GM23338 (cell line): Measurements from ENCODE around the gene FMN2. TPM values are rescaled to one million over a fixed set of nuclear protein-coding genes. Genes with fewer than 3 reads are reported as not detected.

Source experiments
- ATAC-seq: fragments of 200-7000 bp; cut with Tn5 transposase; 3 replicates; pipeline ENCODE4 v1.9.1; 2020
- DNase-seq: peaks from one replicate; pipeline ENCODE4 v3.0.0-alpha.2; 2015; ENCODE audit warnings: low spot score
- H2AFZ ChIP-seq: fragments of 200-600 bp; sonication (generic); 2 replicates; pipeline ENCODE4 v1.8.0; 2016; ENCODE audit warnings: antibody characterized with exemption, mild to moderate bottlenecking, moderate library complexity
- H3F3A ChIP-seq: fragments of 200-600 bp; sonication (generic); replicated peaks from 2 replicates; pipeline ENCODE4 v1.8.0; 2017; ENCODE audit warnings: antibody characterized with exemption, mixed run types, low read depth
- H3K27ac ChIP-seq: fragments of 200-600 bp; sonication (generic); 2 replicates; pipeline ENCODE4 v1.6.1; 2016; ENCODE audit warnings: low read depth
- H3K27me3 ChIP-seq: fragments of 200-600 bp; sonication (generic); 2 replicates; pipeline ENCODE4 v1.8.0; 2016; ENCODE audit warnings: mild to moderate bottlenecking, mixed run types, moderate library complexity; ENCODE audit not compliant: insufficient read depth
- H3K36me3 ChIP-seq: fragments of 200-600 bp; sonication (generic); 2 replicates; pipeline ENCODE4 v1.8.0; 2016; ENCODE audit warnings: mild to moderate bottlenecking; ENCODE audit not compliant: insufficient read depth
- H3K4me1 ChIP-seq: fragments of 200-600 bp; sonication (generic); 2 replicates; pipeline ENCODE4 v1.8.0; 2016; ENCODE audit warnings: mild to moderate bottlenecking, moderate library complexity; ENCODE audit not compliant: insufficient read depth
- H3K4me2 ChIP-seq: fragments of 200-600 bp; sonication (generic); 2 replicates; pipeline ENCODE4 v1.7.1; 2017; ENCODE audit warnings: mixed run types
- H3K4me3 ChIP-seq: fragments of 200-600 bp; sonication (generic); 2 replicates; pipeline ENCODE4 v1.6.1; 2016; ENCODE audit warnings: mixed run types
- H3K79me2 ChIP-seq: fragments of 200-600 bp; sonication (generic); replicated peaks from 2 replicates; pipeline ENCODE4 v1.8.0; 2017; ENCODE audit warnings: mild to moderate bottlenecking; ENCODE audit not compliant: insufficient read depth
- H3K9me2 ChIP-seq: fragments of 200-600 bp; sonication (generic); 2 replicates; pipeline ENCODE4 v1.8.0; 2017; ENCODE audit not compliant: insufficient read depth
- H4K20me1 ChIP-seq: fragments of 200-600 bp; sonication (generic); replicated peaks from 2 replicates; pipeline ENCODE4 v1.8.0; 2017; ENCODE audit warnings: mild to moderate bottlenecking; ENCODE audit not compliant: insufficient read depth
- H3K27ac Mint-ChIP-seq: 2 replicates; pipeline ENCODE4 v1.8.0; 2020; ENCODE audit warnings: inconsistent platforms, mild to moderate bottlenecking, moderate library complexity, mixed read lengths
- H3K27me3 Mint-ChIP-seq: 3 replicates; pipeline ENCODE4 v1.8.0; 2022; ENCODE audit warnings: low read depth, mild to moderate bottlenecking, moderate library complexity, mixed read lengths, inconsistent platforms; ENCODE audit not compliant: insufficient read depth, poor library complexity
- H3K36me3 Mint-ChIP-seq: 3 replicates; pipeline ENCODE4 v1.8.0; 2021; ENCODE audit warnings: low read depth, mild to moderate bottlenecking, inconsistent platforms, moderate library complexity, mixed read lengths
- H3K4me1 Mint-ChIP-seq: 3 replicates; pipeline ENCODE4 v1.8.0; 2020; ENCODE audit warnings: mild to moderate bottlenecking, inconsistent platforms, mixed read lengths
- H3K4me3 Mint-ChIP-seq: 3 replicates; pipeline ENCODE4 v1.8.0; 2021; ENCODE audit warnings: moderate library complexity, mild to moderate bottlenecking, inconsistent platforms, mixed read lengths
- H3K9me3 Mint-ChIP-seq: 3 replicates; pipeline ENCODE4 v1.8.0; 2020; ENCODE audit warnings: moderate library complexity, mild to moderate bottlenecking, inconsistent platforms, mixed read lengths
- CREB1 ChIP-seq: fragments of 250-450 bp; sonication (Bioruptor Pico); IDR thresholded peaks from 2 replicates; pipeline ENCODE4 v1.5.0; 2020; ENCODE audit warnings: low read depth, mild to moderate bottlenecking, moderate library complexity
- EZH2 ChIP-seq: fragments of 200-600 bp; sonication (generic); IDR thresholded peaks from one replicate; pipeline ENCODE4 v1.8.0; 2017; ENCODE audit warnings: antibody characterized with exemption, mild to moderate bottlenecking, low read depth; ENCODE audit not compliant: unreplicated experiment
- EZH2phosphoT487 ChIP-seq: fragments of 200-600 bp; sonication (generic); IDR thresholded peaks from one replicate; pipeline ENCODE4 v1.8.1; 2018; ENCODE audit warnings: antibody characterized with exemption; ENCODE audit not compliant: unreplicated experiment
- JUNB ChIP-seq: IDR thresholded peaks from one replicate; pipeline ENCODE4 v1.6.1; 2016; ENCODE audit warnings: antibody characterized with exemption; ENCODE audit not compliant: unreplicated experiment
- NANOG ChIP-seq: IDR thresholded peaks from 2 replicates; pipeline ENCODE4 v1.6.1; 2016; ENCODE audit warnings: antibody characterized with exemption, borderline replicate concordance
- POLR2AphosphoS5 ChIP-seq: IDR thresholded peaks from 2 replicates; pipeline ENCODE4 v1.6.1; 2016; ENCODE audit warnings: antibody characterized with exemption, low read depth
- STAT1 ChIP-seq: IDR thresholded peaks from one replicate; pipeline ENCODE4 v1.6.1; 2016; ENCODE audit warnings: antibody characterized with exemption; ENCODE audit not compliant: unreplicated experiment
- ZNF114 ChIP-seq: fragments of 250-450 bp; sonication (Bioruptor Pico); IDR thresholded peaks from 2 replicates; pipeline ENCODE4 v1.5.0; 2020; ENCODE audit warnings: mild to moderate bottlenecking, moderate library complexity
- ZNF331 ChIP-seq: fragments of 250-450 bp; sonication (Bioruptor Pico); IDR thresholded peaks from 2 replicates; pipeline ENCODE4 v1.5.0; 2020; ENCODE audit warnings: low read depth, mild to moderate bottlenecking, moderate library complexity
- polyA plus RNA-seq: library from polyadenylated mRNA; unstranded; fragments of >200 nt; fragmentation: Nextera tagmentation; extraction: Ambion mirVana; gene quantifications from 2 replicates; pipeline ENCODE4 v1.2.1, GENCODE V29; 2016
- total RNA-seq: library from RNA; depleted of rRNA; stranded (reverse); fragments of >200 nt; shearing (Covaris generic); gene quantifications from 2 replicates; pipeline ENCODE4 v1.2.3, GENCODE V29; 2014
- TF ChIP-seq, protein P1 (sequence below): fragments of 250-450 bp; sonication (Bioruptor Pico); IDR thresholded peaks from 2 replicates; pipeline ENCODE4 v1.5.0; 2020; ENCODE audit warnings: mild to moderate bottlenecking, moderate library complexity
- TF ChIP-seq, protein P2 (sequence below), 2 experiments: fragments of 200-600 bp in 1 of 2; sonication (generic) in 1 of 2; conservative IDR thresholded peaks; 2 replicates each; pipeline versions ENCODE4 v1.5.1 to v1.6.1; 2016 to 2017; ENCODE audit warnings: antibody characterized with exemption in 2 of 2, low read depth in 2 of 2, mild to moderate bottlenecking in 2 of 2, moderate library complexity in 1 of 2
- TF ChIP-seq, protein P3 (sequence below): IDR thresholded peaks from 2 replicates; pipeline ENCODE4 v1.6.1; 2016; ENCODE audit warnings: antibody characterized with exemption

The FMN2 gene
- total and polyA plus RNA-seq, 2 experiments from 2014 or later: 1.5 to 2.5 TPM

DNA sequence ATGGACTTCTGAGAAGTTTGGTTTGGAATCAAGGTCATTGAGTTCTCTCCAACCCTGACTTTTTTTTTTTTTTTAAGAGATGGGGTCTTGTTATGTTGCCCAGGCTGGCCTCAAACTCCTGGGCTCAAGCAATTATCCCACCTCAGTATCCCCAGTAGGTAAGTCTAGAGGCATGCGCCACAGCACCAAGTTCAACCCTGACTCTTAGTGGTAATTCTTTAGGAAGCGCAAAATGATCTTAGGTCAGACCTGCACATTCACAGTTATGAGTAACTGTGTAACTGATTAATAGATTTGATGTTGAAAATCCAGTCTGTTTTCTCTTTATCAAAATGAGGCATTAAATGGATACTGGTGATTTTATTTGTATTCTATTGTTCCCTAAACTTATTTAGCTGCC, 424.4 kb downstream of the FMN2 start (continued):
- TF ChIP-seq, protein P1, sequence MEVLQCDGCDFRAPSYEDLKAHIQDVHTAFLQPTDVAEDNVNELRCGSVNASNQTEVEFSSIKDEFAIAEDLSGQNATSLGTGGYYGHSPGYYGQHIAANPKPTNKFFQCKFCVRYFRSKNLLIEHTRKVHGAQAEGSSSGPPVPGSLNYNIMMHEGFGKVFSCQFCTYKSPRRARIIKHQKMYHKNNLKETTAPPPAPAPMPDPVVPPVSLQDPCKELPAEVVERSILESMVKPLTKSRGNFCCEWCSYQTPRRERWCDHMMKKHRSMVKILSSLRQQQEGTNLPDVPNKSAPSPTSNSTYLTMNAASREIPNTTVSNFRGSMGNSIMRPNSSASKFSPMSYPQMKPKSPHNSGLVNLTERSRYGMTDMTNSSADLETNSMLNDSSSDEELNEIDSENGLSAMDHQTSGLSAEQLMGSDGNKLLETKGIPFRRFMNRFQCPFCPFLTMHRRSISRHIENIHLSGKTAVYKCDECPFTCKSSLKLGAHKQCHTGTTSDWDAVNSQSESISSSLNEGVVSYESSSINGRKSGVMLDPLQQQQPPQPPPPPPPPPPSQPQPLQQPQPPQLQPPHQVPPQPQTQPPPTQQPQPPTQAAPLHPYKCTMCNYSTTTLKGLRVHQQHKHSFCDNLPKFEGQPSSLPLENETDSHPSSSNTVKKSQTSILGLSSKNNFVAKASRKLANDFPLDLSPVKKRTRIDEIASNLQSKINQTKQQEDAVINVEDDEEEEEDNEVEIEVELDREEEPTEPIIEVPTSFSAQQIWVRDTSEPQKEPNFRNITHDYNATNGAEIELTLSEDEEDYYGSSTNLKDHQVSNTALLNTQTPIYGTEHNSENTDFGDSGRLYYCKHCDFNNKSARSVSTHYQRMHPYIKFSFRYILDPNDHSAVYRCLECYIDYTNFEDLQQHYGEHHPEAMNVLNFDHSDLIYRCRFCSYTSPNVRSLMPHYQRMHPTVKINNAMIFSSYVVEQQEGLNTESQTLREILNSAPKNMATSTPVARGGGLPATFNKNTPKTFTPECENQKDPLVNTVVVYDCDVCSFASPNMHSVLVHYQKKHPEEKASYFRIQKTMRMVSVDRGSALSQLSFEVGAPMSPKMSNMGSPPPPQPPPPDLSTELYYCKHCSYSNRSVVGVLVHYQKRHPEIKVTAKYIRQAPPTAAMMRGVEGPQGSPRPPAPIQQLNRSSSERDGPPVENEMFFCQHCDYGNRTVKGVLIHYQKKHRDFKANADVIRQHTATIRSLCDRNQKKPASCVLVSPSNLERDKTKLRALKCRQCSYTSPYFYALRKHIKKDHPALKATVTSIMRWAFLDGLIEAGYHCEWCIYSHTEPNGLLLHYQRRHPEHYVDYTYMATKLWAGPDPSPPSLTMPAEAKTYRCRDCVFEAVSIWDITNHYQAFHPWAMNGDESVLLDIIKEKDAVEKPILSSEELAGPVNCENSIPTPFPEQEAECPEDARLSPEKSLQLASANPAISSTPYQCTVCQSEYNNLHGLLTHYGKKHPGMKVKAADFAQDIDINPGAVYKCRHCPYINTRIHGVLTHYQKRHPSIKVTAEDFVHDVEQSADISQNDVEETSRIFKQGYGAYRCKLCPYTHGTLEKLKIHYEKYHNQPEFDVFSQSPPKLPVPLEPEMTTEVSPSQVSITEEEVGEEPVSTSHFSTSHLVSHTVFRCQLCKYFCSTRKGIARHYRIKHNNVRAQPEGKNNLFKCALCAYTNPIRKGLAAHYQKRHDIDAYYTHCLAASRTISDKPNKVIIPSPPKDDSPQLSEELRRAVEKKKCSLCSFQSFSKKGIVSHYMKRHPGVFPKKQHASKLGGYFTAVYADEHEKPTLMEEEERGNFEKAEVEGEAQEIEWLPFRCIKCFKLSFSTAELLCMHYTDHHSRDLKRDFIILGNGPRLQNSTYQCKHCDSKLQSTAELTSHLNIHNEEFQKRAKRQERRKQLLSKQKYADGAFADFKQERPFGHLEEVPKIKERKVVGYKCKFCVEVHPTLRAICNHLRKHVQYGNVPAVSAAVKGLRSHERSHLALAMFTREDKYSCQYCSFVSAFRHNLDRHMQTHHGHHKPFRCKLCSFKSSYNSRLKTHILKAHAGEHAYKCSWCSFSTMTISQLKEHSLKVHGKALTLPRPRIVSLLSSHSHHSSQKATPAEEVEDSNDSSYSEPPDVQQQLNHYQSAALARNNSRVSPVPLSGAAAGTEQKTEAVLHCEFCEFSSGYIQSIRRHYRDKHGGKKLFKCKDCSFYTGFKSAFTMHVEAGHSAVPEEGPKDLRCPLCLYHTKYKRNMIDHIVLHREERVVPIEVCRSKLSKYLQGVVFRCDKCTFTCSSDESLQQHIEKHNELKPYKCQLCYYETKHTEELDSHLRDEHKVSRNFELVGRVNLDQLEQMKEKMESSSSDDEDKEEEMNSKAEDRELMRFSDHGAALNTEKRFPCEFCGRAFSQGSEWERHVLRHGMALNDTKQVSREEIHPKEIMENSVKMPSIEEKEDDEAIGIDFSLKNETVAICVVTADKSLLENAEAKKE (CRISPR knock-in tag): no peak
- TF ChIP-seq NANOG (no peak), CREB1 (no peak), ZNF331 (no peak), EZH2 (no peak), EZH2phosphoT487 (no peak), STAT1 (no peak), ZNF114 (no peak)
- TF ChIP-seq, protein P2, sequence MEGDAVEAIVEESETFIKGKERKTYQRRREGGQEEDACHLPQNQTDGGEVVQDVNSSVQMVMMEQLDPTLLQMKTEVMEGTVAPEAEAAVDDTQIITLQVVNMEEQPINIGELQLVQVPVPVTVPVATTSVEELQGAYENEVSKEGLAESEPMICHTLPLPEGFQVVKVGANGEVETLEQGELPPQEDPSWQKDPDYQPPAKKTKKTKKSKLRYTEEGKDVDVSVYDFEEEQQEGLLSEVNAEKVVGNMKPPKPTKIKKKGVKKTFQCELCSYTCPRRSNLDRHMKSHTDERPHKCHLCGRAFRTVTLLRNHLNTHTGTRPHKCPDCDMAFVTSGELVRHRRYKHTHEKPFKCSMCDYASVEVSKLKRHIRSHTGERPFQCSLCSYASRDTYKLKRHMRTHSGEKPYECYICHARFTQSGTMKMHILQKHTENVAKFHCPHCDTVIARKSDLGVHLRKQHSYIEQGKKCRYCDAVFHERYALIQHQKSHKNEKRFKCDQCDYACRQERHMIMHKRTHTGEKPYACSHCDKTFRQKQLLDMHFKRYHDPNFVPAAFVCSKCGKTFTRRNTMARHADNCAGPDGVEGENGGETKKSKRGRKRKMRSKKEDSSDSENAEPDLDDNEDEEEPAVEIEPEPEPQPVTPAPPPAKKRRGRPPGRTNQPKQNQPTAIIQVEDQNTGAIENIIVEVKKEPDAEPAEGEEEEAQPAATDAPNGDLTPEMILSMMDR (conservative IDR thresholded peaks at IDR 0.05; ENCODE audit: low read depth in 2 of 2): no peak

DNA sequence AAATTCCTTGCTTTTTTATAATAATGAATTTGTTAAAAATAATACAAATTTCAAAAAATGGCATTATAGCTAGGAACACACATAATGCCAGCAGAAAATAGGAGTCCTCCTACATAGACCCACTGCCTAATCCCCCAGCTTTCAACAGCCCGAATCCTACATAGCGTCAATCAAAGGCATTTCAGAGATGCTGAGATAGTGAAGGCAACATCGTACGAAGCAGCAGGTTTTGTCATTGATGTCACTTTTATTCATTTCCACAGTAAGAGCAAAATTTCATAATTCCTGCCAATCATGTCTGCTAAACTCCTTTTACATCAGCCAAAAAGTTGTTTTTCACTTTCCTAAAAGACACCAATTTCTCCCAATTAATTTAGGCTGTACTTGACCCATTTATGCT, 426.2 kb downstream of the FMN2 start:
- Histone ChIP-seq H3K36me3 (no peaks in the 10 kb centered on the region), H3F3A (no peaks in the 10 kb centered on the region)
- no peaks in the 10 kb centered on the region for H3K36me3 Mint-ChIP-seq
- no peak for TF ChIP-seq POLR2AphosphoS5
- TF ChIP-seq JUNB: no peak
- no peak for TF ChIP-seq NANOG
- TF ChIP-seq, protein P2 (conservative IDR thresholded peaks at IDR 0.05; ENCODE audit: low read depth in 2 of 2): no peak
- TF ChIP-seq, protein P3, sequence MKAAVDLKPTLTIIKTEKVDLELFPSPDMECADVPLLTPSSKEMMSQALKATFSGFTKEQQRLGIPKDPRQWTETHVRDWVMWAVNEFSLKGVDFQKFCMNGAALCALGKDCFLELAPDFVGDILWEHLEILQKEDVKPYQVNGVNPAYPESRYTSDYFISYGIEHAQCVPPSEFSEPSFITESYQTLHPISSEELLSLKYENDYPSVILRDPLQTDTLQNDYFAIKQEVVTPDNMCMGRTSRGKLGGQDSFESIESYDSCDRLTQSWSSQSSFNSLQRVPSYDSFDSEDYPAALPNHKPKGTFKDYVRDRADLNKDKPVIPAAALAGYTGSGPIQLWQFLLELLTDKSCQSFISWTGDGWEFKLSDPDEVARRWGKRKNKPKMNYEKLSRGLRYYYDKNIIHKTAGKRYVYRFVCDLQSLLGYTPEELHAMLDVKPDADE: no peak
- no peak for TF ChIP-seq CREB1

More for the DNA sequence above, 426.2 kb downstream of the FMN2 start:
- Histone ChIP-seq H4K20me1 (no peaks in the 10 kb centered on the region), H3K9me2 (no peaks in the 10 kb centered on the region), H3K79me2 (no peaks in the 10 kb centered on the region), H3K27me3 (no peaks in the 10 kb centered on the region), H2AFZ (no peak overlapping the region), H3K4me3 (no peak overlapping the region), H3K27ac (no peak overlapping the region), H3K4me2 (no peak overlapping the region), H3K4me1 (peaks cover 7% of the 10 kb centered on the region)
- ATAC-seq: no peak
- DNase-seq: no peak
- H3K27me3 Mint-ChIP-seq: no peaks in the 10 kb centered on the region
- no peak overlapping the region for H3K4me3 Mint-ChIP-seq
- no peaks in the 10 kb centered on the region for H3K9me3 Mint-ChIP-seq
- no peaks in the 10 kb centered on the region for H3K4me1 Mint-ChIP-seq
- H3K27ac Mint-ChIP-seq: no peak overlapping the region
